NCI-H345 treated with DMSO at 0.1 percent for 48 hours (cell line): ENCODE results near the gene SPOCD1.
A peak's percentile ranks its signal among the peaks of the same experiment; 100 is the strongest.

Experiments used
- DNase-seq: peaks from one replicate; lab custom pipeline; 2025; ENCODE audit not compliant: unreplicated experiment; lab: John Stamatoyannopoulos, UW

Gene SPOCD1

DNA sequence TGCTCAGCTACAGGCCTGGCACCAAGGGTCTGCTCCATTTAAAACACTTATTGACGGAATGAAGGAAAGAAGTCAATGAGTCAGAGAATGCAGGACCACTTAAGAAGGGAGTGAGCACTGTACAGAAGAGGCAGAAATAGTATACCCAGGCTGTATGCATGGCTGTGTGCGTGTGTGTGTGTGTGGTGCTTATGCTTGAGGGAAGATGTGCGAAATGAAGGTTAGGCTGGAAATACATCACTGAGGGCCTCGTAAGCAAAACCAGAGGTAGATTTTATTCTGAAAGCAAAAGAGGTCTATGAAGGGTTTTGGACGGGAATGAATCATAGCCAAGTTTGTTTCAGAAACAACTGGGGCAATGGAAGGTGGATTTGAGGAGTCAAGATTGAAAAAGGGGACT, 42.0 kb downstream of the SPOCD1 start:
- DNase-seq, result no peak

DNA sequence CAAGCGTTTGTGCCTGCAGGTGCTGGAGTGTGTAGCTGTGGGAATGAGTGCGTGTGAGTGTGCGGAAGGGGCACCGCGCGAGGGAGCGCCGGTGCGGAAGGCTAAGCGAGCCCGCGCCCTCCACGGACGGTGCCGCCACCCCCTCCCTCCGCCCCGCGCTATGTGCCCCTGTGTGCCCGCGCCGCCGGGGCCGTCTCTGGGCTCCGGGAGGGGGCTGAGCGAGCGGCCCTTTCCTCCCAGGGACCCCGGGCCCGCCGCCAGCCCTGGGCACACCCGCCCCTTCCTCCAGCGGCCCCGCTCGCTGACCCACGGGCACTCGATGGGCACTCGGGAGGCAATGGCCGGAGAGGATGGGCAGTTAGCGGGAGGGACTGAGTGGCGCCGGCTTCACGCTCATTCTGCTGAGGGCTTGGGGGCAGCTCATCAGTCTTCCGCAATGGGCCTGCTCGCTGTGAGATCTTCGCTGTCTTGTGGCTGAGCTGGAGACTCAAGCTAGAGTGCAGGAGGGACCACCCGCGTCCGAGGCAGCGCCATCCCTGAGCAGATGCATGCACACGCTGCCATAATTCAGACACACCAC, 43.1 kb downstream of the SPOCD1 start:
- DNase-seq, result no peak

DNA sequence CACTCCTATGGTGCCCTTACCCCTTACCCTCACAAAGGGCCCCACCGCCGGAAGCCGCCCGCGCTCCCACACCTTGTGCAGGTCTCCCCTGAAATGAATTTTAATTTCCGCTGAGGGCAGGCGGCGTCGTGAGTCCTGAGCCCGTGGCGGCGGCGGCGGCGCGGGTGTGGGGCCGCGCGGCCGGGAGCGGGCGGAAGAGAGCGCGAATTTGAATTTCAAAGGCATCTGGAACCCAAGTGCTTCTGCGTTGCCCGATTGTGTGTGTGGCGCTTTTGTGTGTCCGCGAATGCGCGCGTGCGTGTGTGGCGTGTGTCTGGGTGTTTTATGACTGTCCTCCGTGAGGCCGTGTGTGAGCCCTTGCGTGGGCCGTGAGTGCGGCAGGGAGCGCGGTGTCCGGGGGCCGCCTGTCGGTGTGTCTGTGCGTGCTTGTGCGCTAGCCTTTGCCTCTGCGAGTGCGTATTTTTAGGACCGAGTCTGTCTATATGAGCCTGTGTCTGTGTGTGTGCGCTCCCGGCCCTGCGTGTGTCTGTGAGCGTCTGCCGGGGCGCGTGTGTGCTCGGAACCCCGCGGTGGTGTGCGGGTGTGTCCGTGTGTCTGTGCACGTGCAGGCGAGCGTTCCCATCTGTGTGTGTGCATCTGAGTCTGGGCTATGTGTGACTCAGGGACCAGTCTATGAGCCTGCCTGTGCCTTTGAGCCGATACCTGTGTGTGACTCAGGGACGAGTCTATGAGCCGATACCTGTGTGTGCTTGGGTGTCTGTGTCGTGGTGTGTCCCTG, 43.7 kb downstream of the SPOCD1 start:
- no peak for DNase-seq

DNA sequence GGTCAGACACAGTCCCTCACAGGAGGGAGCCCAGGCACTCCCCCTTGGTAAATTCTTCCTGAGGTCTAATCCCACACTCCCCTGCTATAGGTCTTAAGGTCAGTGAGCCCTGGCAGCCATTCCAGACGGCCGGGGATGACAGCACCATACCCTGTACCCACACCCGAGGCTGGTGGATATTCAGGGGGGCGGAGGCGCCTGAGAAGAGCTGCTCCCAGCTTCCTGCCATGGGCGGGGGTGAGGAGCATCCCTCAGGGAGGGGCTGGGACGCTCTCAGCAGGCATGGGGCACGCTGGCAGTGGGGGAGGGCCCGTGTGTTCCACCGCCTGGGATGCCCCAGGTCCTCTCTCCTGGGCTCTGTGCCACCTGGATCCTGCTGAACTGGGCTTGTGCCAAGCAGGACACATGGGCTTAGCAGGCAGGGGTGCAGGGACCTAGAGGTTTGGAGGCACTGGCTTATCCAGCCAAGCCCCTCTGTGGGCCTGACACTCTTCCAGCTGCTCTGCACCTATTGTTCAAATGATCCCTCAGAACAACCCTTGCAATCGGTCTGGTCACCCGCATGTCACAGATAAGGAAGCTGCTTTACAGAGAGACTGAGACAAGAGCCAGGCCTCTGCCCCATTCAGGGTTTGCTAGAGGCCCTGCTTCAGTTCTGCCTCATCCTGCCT, 46.0 kb downstream of the SPOCD1 start:
- peak; percentile 25 for DNase-seq

DNA sequence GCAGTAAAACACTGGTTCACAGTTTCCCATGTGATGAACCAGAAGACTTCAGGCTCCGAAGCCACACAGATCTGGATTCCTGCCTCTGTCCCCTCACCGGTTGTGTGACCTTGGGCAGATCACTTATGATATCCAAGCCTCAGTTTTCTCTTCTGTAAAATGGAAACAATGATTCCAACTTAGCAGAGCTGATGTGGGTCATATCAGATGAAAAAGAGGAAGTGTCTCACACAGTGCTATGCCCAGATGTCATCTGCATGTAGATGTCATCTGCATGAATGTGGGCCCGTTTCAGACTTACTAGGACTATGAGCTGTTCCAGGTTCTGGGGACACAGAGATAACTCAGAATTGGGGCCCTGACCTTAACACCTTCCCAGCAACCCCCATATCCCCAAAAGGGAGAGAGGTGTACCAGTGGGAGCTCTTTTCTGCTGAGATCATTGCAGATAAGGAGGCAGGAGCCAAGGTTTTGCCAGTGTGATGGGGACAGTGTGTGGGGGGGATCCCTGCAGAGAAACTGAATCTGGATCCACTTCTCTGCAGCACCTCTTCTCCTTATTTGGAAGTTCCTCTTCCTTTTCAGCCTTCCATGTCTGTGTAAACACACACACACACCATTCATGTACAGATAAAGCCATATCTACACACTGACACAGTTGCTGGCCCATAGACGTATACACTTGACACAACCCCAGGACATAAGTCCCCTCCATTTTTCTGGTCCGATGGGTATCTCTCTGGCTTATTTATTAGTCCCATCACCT, 46.7 kb downstream of the SPOCD1 start:
- DNase-seq, result no peak

DNA sequence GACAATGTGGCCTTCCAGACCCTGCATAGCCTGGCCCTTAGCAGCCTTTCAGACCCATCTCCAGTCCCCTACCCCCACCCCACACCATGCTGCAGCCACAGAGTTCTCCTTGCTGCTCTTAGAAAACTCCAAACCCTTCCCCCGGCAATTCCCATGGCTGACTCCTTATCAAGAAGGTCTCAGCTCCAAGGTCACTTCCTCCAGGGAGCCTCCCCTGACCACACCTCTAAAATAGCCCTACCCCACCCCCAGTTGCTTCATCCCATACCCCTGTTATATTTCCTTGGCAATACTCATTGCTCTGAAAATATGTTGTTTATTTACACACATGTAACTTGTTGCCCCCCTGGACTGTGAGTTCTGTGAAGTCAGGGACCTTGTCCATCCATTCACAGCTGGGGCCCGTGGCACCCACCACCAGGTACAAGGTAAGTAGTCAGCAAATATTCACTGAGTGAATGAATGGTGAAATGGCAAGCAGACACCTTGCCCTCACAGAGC, 47.4 kb downstream of the SPOCD1 start:
- DNase-seq, result no peak

DNA sequence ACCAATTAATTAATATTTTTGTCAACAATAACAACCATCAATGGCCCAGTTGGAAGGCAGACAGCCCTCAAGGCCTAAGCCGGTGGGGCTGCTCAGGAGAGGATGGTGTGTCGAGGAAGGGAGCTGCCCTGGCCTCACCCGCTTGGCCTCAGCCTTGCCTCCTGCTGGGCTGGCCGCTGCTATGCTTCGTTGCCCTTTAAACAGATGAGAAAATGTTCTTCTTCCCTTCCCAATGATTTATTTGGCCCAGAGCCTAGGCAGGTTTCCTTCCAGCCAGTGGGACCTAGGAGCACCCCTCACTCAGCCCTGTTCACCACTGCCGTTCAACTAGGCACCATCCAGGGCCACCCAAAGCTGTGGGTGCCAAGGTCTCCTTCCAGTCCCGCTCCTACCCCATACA, 48.6 kb downstream of the SPOCD1 start:
- no peak for DNase-seq

DNA sequence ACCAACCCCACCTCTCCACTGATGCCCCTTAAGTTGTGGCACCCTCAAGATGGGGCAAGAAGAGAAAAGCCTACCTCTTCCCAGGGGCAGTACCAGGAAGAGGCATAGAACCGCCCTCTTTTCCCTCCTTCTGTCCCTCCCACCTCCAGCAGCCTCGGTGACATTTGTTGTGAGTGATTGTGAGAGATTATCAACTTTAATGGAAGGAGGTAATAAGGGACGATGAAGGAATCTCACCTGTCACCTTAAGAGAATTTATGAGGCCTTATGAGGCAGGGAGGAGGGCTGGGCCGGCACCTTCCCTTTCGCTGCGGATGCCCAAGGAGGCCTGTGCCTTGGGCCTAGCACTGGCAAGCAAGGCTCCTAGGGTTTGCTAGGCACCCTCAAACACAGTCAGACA, 50.3 kb downstream of the SPOCD1 start:
- DNase-seq, result no peak

DNA sequence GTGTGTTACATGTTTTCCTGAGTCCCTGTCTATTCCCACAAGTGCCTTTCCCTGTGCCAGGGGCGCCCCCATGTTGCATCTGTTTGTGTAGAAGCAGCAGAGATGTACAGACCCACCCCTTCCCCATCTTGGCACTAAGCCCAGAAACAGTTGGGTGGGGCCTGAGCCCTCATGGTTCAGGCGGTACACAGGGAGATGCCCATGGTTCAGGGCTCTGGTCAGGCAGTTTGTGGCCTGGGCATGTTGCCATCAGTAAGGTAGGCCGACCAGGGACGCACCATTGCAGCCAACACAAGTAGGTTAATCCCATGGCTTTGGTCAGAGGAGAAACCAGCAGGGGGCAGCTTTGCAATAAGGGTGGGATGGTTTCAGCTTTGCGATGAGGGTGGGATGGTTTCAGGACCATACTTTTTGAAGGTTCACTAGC, 50.8 kb downstream of the SPOCD1 start:
- DNase-seq, result peak; percentile 70

DNA sequence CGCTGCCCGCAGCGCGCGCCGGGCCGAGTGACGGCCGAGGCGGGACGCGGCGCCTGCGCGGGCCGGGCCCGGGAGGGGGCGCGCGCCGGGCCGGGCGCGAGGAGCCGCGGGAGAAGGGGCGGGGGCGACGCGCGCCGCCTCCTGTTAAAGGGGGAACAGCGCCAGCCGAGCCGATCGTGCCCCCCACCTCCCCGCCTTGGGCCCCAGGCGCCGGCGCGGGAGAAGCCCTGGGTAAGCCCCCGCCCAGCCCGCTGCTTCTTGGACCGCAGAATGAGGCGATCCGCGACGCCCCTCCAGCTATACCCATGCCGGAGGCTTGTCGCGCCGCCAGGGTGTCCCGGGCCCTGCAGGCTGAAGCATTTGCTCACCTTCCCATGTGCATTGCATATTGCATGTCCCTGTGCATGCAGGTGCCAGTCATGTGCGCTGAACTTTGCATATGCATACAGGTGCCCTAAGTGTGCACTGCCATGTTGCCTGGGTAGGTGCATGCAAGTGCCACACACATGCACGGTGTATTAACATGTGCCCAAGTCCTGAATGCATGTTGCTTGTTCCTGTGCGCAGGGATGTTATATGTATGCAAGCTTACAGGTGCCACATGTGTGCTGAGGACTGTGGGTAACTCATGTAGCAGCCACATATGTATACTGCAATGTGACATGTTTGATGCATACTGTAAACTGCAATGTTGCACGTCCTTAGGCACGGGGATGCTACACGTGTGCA, 51.3 kb downstream of the SPOCD1 start, which contains the start of gene ADGRB2:
Gene ADGRB2, minus strand, starts transcription at position 29 of the 729 bp plus-strand sequence. CDS start 7,119 bp downstream, outside the sequence.
- DNase-seq, result peak; percentile 51

DNA sequence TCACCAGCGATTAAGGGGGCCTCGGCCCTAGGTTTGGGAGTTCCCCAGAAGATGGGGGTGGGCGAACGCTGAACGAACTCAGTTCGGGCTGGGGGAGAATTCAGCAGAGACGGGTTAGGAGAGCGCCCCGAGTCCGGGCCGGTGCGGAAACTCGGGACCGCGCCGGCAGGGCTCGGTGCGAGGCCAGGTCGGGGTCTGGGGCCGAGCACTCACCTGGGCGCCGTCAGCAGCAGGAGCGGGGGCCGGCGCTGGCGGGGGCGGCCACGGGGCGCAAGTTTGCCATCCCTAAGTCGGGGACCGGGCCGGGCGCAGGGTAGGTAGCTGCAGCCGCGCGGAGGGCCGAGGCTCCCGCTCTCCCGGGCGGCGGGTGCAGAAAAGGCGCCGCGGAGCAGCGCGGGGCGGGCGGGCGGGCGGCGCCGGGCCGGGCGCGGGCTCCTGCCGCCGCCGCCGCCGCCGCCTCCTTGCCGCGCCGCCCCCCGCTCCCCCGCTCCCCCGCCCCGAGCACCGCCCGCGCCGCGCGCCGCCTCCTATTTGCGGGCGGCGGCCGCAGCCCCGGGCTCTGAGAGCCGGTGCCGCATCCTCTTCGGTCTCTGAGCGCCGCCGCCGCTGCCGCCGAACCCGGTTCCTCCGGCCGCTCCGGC, 52.0 kb downstream of the SPOCD1 start:
- no peak for DNase-seq

DNA sequence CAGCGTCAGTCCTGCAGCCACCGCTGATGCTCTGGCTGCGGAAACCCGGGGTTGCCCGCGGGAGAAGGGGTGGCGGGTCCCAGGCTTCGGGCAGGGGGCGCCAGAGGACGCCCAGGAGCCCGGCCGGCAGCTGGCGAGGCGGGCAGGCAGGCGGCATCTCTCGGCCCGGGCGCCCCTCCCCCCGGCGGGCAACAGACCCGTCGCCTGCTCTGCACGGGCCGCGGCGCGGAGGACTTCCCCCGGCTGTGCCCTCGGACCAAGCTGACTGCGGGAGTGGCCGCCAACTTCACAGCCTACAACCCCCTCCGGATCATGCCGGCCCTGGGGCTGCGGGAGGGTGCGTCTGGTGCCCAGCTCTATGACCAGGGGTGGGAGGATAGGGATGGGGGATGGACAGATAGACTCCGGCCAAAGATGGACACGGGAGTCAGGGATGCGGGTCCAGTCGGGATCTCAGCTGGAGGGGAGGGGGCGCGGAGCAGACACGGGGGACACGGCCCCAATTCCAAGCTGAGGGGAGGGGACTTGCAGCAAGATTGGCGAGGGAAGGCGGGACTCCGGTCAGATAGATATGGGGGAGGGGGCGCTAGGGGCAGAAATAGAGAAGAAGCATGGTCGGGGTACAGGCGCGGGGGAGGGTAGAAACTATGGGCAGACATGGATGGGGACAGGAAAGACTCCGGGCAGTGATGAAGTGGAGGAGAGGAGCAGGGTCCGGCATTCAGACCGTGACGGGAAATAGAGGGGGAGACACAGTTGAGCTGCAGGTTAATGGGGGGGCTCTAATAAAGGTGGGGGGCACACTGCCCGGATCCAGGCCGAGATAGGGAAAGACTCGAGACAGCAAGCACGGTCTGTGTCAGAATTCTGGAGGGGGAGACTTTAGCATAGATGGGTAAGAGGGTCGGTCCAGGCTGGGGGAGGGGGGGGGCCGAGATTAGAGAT, 52.8 kb downstream of the SPOCD1 start:
- peak; percentile 67 for DNase-seq

DNA sequence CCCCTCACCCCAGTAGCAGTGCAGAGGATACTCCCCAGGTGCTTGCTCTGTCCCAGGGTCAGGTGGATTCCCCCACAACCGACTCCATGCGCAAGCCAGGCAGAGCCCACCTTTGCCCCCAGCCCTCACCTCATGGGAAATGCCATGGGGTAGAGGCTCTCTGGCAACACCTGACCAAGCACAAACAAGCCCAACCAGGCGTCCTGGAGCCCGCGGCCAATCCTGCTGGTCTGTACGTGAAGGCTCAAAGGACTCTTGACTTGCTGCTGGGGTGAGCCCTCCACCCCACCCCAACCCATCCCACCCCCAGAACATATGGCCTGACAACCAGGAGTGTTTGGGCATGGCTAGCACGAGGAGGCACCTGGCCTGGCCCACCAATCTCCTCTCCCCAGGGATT, 53.5 kb downstream of the SPOCD1 start:
- no peak for DNase-seq

DNA sequence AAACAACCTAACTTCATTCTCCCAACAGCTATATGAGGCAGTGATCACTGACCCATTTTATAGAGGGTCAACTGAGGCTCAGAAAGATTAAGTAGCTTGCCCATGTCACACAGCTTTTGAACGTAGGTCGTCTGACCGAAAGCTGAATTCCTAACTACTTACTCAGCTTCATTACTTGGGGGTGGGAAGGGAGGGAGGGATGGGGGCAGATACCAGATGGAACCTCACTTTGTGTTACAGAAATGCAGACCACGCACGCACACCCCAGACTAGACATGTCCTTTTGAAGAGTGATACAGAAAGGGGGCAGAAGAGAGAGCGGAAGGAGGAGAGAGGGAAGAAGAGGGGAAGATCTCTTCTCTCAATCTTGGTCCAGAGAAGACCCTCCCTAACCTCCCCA, 53.9 kb downstream of the SPOCD1 start:
- no peak for DNase-seq

DNA sequence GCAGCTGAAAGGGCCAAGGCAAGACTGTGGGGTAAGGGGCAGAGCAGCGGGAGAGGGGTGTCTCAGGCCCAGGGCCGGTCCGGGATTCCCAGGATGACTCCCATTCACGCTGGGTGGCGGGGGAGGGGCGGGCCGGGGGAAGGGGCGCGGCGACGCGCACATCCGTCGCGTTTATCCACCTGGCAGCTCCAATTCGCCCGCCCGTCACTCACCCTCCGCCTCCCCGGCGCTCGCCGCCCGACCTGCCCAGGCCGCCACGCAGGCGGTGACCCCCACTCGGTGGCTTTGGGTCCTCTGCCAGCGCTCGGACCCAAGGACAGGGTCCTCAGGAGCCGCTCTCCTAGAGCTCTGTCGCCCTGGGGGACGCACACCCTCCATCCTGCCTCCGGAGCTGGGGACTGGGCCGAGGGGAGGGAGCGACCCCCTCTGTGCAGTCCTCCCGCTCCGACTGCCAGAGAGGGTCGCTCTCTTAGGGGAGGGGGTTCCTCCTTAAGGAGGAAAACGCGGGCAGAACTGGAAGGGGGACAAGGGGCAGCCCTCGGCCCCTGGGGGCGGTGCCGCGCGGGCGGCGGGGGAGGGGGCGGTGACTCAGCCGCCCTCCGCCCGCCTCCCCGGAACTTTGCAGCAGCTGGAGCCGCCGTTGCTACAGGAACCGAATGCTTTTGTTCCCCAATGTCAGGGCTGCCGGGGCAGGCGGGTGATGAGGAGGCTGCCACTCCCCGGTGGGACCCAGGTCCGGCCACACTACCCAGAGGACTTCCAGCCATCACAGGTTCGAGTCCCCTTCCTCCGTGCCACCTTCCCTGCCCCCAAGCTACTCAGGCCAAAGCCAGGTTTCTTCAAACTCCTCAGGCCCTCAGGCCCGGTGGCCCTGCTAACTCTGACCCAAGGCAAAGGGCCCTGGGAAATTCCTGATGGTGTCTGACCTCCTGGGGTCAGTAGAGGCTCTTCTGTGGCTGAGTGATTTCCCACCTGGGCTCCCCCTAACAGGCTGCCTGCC, 55.1 kb downstream of the SPOCD1 start:
- peak; percentile 41 for DNase-seq

DNA sequence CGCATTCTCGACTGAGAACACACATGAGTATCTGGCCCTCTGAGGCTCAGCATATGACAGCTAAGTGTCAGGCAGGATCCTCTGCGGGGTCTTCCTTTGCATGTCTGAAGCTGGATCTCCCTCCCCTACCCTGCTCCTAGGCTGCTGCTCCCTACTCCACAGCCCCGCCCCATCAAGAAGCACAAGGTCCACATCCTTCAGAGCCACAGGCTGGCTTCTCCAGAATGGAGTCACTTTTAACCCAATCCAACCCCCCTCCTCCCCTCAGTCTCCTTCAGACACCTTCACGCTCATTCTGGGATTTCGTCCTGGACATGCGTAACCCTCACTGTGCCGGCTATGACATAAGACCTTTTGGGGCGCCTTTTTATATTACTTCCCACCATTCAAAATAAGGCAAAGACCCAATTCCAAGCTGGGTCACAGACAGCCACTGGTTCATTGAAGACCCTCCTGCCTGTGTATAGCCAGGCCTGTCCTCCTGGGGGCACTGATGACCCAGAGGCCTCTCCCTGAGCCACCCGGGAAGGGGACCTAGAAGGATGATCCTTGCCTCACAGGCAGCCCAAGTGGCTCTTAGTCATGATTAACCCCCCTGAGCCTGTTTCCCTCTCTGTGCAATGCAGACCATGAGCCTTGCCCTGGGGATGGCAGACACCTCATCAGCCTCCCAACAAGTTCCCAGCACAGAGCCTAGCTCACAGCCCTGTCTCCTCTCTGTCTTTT, 56.4 kb downstream of the SPOCD1 start:
- DNase-seq, result no peak

DNA sequence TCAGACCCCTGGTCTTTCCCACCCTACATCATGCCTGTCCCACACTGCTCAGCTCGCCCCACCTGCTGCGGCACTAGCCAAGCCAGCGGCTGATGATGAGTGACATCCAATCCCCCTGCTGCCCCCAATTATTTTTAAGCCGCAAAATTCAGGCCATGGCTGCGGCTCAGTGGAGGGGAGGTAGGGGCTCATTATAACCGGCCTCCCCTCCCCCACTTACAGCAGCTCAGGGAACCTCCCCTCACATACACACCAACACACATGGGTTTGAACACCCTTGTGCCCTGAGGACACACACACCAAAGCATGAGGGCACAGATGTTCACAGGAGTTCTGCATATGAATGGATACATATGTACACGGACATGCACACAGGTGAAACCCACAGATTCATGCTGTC, 57.0 kb downstream of the SPOCD1 start:
- no peak for DNase-seq
